IPS DF 6.9 (cell line): ENCODE data around the gene CHST2.

Experiments used
- DNase-seq: peaks from one replicate; pipeline ENCODE4 v3.0.0-alpha.2; 2013; ENCODE audit warnings: low read depth, low spot score
- H3K27ac ChIP-seq: one replicate; pipeline ENCODE4 v1.5.1; 2013; ENCODE audit warnings: low read length, control low read depth
- H3K27me3 ChIP-seq: 2 replicates; pipeline ENCODE4 v1.6.1; 2013; ENCODE audit warnings: mild to moderate bottlenecking, low read length; ENCODE audit not compliant: control insufficient read depth, insufficient read depth
- H3K36me3 ChIP-seq: 2 replicates; pipeline ENCODE4 v1.6.1; 2013; ENCODE audit warnings: low read length; ENCODE audit not compliant: control insufficient read depth, insufficient read depth
- H3K4me1 ChIP-seq: 2 replicates; pipeline ENCODE4 v1.6.1; 2013; ENCODE audit warnings: low read length; ENCODE audit not compliant: control insufficient read depth, insufficient read depth
- H3K4me3 ChIP-seq: 2 replicates; pipeline ENCODE4 v1.5.1; 2013; ENCODE audit warnings: mild to moderate bottlenecking, low read length
- H3K9me3 ChIP-seq: 2 replicates; pipeline ENCODE4 v1.6.1; 2013; ENCODE audit warnings: low read length, inconsistent platforms; ENCODE audit not compliant: control insufficient read depth, insufficient read depth
- WGBS: extraction: QIAGEN DNeasy Blood & Tissue Kit; methylation state at CpG from one replicate; pipeline ENCODE4 v1.1.7; 2013; ENCODE audit warnings: mixed read lengths, missing lambda C conversion rate; ENCODE audit not compliant: insufficient read length, insufficient coverage; 5-methylcytosine and 5-hydroxymethylcytosine counted together

CHST2 gene

DNA sequence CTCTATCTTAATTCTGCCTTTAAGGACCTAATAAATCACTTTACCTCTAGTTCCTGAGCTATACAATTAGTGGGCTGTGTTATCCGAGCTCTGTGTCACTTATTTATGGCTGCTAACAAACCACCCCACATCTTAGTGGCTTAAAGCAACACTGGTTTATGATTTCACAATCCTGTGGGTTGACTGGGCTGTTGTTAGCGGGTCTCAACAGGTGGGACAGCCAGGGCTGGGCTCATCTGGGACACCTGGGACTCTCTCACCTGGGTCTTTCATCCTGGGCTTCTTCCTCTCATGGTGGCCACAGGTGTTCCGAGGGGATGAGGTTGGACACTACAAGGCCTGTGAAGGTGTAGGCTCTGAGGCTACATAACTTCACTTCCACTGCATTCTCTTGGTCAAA lies 35.8 kb upstream of the CHST2 start:
- WGBS, result no CpG with 5 or more reads among the region's 3 CpGs
- no peaks in the 10 kb centered on the region for H3K4me1 ChIP-seq
- no peak overlapping the region for H3K4me3 ChIP-seq
- no peaks in the 10 kb centered on the region for H3K9me3 ChIP-seq
- no peaks in the 10 kb centered on the region for H3K27me3 ChIP-seq
- H3K36me3 ChIP-seq, result no peaks in the 10 kb centered on the region
- H3K27ac ChIP-seq, result no peak overlapping the region
- no peak for DNase-seq

DNA sequence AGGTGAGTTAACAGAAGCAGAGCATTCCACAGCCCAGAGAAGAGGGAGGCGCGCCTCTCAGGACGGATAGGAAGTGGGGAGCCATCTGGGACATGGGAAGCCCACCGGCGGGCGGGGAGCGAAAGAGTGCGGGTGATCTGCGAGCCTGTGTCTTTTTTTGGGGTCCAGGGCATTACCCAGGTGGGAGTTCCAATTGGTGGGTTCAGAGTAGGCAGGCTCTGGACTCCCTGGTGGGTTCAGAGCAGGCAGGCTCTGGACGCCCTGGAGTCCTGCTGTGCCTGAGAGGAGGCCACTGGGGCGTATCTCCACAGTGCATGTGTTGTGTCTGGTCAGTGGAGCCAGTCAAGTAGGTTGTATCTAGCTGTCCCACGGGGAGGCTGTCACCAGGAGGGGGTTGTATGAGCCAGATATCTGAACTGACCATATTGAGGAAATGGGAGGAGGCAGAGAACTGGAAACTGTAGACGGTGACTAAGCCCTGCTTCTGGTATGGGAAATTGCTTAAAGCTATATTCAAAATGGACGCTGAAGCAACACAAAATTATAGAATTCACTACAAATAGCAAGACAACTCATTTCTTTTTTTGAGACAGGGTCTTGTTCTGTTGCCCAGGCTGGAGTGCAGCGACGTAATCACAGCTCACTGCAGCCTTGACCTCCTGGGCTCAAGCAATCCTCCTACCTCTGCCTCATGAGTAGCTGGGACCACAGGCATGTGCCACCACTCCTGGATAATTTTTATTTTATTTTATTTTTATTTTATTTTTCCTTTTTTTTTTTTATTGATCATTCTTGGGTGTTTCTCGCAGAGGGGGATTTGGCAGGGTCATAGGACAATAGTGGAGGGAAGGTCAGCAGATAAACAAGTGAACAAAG lies 34.5 kb upstream of the CHST2 start:
- Histone ChIP-seq H3K9me3 (no peaks in the 10 kb centered on the region), H3K27me3 (no peaks in the 10 kb centered on the region), H3K36me3 (no peaks in the 10 kb centered on the region), H3K4me3 (no peak overlapping the region), H3K4me1 (no peaks in the 10 kb centered on the region), H3K27ac (no peak overlapping the region)
- no peak for DNase-seq
- no CpG with 5 or more reads among the region's 17 CpGs for WGBS

DNA sequence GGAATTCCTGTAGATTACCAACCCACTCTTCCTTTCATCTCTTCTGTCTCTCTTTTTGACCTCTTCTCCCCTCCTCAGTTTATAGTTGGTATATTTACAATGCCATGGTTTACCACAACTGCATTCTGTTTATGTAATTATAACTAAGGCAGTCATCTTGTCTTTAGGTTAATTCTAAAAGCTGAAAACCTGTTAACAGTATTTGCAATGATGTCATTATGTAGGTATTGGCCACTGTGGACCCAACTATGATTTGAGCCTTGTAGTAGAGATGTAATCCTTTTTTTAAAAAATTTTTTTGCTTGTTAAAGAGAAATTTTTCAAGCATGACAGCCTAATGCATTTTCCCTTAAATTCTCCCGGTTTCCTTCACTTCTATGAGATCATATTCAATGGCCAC lies 30.7 kb upstream of the CHST2 start:
- H3K27me3 ChIP-seq, result no peaks in the 10 kb centered on the region
- no peak overlapping the region for H3K27ac ChIP-seq
- no CpG with 5 or more reads among the region's 1 CpG for WGBS
- no peak overlapping the region for H3K4me3 ChIP-seq
- no peaks in the 10 kb centered on the region for H3K36me3 ChIP-seq
- no peaks in the 10 kb centered on the region for H3K9me3 ChIP-seq
- DNase-seq, result no peak
- no peaks in the 10 kb centered on the region for H3K4me1 ChIP-seq

DNA sequence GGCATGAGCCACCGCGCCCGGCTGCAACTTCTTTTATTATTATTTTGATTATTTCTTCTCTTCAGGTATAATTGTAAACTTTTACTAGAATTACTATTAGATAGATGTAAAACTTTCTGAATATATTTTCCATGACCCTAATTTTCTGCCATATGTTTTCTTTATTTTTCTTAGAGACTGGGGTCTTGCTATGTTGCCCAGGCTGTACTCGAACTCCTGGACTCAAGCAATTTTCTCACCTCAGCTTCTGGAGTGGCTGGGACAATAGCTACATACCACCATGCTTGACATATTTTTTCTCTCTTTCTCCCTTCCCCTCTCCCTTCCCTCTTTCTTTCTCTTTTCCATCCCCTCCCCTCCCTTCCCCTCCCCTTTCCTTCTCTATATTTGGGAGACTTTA lies 29.6 kb upstream of the CHST2 start:
- Histone ChIP-seq H3K27me3 (no peaks in the 10 kb centered on the region), H3K4me3 (no peak overlapping the region), H3K9me3 (no peaks in the 10 kb centered on the region), H3K36me3 (no peaks in the 10 kb centered on the region), H3K4me1 (no peaks in the 10 kb centered on the region), H3K27ac (no peak overlapping the region)
- DNase-seq, result no peak
- no CpG with 5 or more reads among the region's 4 CpGs for WGBS

DNA sequence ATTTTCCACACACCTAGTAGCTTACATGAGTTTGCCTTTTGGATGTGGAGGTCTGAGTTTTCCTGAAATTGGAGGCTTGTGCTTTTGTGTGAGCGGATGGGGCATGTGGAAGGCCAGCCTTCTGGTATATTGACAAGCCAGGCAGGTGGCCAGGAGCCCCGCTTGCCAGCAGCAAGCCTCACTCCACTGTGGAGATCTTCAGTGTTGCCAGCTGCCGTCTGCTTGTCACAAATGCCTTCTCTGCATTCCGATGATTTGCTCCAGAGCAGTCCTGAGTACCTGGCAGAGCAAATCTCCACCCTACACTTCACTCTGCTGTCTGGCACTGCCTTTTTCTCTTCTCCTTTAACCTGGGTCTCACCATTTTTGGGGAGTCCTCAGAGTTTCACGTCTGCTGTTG lies 29.1 kb upstream of the CHST2 start:
- no peaks in the 10 kb centered on the region for H3K27me3 ChIP-seq
- no peaks in the 10 kb centered on the region for H3K36me3 ChIP-seq
- no CpG with 5 or more reads among the region's 5 CpGs for WGBS
- DNase-seq, result no peak
- H3K27ac ChIP-seq, result no peak overlapping the region
- H3K4me3 ChIP-seq, result no peak overlapping the region
- no peaks in the 10 kb centered on the region for H3K9me3 ChIP-seq
- H3K4me1 ChIP-seq, result no peaks in the 10 kb centered on the region

DNA sequence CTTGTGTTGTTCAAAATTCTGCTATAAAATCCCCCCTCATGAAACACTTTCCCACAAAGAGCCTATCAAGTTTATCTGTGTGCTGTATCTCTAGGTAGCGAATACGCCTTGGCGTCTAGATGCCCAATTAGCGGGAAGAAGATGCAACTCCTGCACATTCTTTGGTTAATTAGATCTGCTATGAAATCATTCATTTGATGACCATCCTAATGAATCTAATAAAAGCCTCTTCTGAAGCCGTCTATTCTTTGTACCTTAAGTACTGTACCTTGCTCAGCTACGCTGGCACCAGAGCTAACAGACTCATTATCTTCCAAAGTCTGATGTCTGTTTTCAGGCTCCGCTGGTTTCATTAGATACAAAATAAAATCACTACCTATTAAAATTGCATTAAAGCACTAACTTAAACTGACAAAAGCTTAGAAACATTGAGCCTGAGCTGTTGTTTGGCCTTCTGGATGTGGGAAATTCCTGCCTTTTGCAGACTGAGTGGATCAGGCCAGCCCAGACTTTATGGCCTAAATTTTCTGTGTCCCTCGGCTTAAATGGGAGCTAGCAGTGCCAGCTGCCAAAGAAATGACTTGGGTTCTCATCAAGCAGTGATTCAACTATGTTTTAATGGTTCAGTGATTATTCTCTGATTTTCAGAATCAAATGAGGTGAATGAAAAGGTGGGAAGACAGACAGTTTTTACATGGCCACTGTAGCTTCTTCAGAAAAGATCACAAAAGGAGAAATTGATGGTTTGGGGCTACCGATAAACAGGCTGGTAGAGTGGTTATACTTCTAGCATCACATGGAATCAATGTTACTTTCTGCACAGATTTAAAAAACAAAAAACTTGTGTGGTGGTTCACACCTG lies 28.4 kb upstream of the CHST2 start:
- WGBS, result no CpG with 5 or more reads among the region's 9 CpGs
- H3K9me3 ChIP-seq, result no peaks in the 10 kb centered on the region
- H3K27me3 ChIP-seq, result no peaks in the 10 kb centered on the region
- no peak overlapping the region for H3K4me3 ChIP-seq
- no peak overlapping the region for H3K27ac ChIP-seq
- H3K36me3 ChIP-seq, result no peaks in the 10 kb centered on the region
- DNase-seq, result no peak
- no peaks in the 10 kb centered on the region for H3K4me1 ChIP-seq

DNA sequence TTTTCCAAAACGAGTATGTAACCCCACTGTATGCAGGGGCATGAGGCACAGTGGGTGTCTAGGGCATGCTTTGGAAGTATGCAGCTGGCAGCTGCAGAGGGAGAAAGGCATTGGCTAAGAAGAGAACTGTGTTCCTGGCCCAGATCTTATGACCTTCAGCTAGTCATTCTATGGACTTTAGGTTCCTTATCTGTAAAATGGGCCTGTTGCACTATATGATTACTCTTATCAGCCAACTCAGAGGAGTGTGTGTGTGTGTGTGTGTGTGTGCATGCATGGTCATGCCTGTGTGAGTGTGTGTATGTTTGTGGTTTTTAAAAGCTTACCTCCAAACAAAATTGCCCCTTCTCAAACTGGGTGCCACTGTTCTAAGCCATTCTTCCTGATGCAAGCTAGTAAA lies 27.4 kb upstream of the CHST2 start:
- no CpG with 5 or more reads among the region's 1 CpG for WGBS

DNA sequence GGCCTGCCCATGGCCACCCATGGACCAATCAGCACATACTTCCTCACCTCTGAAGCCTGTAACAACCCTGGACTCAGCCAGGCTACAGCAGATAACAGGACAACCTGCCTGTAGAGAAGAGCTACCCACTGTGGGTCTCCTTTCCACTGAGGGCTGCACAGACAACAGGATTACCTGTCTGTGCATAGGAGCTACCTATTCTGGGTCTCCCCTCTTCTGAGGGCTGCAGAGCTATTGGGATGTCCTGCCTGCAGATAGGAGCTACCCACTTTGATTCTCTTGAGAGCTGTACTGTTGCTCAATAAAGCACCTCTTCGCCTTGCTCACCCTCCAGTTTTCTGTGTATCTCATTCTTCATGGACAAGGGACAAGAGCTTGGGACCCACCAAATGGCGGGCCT lies 23.8 kb upstream of the CHST2 start:
- Histone ChIP-seq H3K27me3 (no peaks in the 10 kb centered on the region), H3K4me1 (no peaks in the 10 kb centered on the region), H3K9me3 (peaks cover 2% of the 10 kb centered on the region; the same call in 1 of the 2 replicates), H3K27ac (no peak overlapping the region), H3K4me3 (no peak overlapping the region), H3K36me3 (0 out of 2 replicates have a peak, but pooled peaks cover 2% of the 10 kb centered on the region)
- no peak for DNase-seq
- no CpG with 5 or more reads among the region's 2 CpGs for WGBS

More for the DNA sequence above, 27.4 kb upstream of the CHST2 start:
- no peak overlapping the region for H3K27ac ChIP-seq
- no peak overlapping the region for H3K4me3 ChIP-seq
- H3K4me1 ChIP-seq, result no peaks in the 10 kb centered on the region
- peaks cover 2% of the 10 kb centered on the region; the same call in 1 of the 2 replicates for H3K9me3 ChIP-seq
- H3K27me3 ChIP-seq, result no peaks in the 10 kb centered on the region
- no peak for DNase-seq
- H3K36me3 ChIP-seq, result 0 out of 2 replicates have a peak, but pooled peaks cover 2% of the 10 kb centered on the region

DNA sequence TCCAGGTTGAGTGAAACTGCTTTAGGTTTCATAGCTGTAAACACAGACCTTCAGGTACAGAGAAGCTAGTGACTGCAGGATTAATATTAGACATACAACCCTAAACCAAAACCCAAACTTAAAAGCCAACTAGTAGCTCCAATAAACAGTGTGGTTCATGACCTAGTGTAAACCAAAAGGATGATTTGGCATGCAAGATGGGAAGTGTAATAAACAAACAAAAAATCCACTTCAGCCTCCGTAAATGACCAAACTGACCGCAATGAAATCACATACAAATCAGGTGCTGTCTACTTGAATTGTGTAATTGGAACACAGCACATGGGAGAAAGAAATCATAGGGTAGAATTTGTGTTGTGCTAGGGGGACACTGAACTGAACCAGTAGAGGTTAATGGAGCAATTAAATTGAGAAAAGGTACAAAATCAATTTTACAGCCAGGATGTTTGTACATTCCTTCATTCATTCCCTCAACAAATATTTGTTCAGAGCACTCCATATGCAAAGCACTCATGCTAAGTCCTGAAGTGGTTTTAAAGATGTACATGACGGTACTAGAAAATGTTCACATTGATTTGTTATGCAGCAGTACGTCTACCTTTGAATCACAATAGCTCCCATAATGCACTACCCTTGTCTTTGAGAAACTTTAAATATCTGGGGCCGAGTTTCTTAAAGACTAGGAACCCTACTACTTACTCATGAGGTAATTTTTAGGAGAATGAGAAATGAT lies 21.4 kb upstream of the CHST2 start:
- Histone ChIP-seq H3K4me3 (no peak overlapping the region), H3K9me3 (peaks cover 2% of the 10 kb centered on the region; the same call in 1 of the 2 replicates), H3K27me3 (no peaks in the 10 kb centered on the region), H3K27ac (no peak overlapping the region), H3K36me3 (0 out of 2 replicates have a peak, but pooled peaks cover 2% of the 10 kb centered on the region), H3K4me1 (no peaks in the 10 kb centered on the region)
- WGBS, result no CpG with 5 or more reads among the region's 5 CpGs
- DNase-seq, result no peak

DNA sequence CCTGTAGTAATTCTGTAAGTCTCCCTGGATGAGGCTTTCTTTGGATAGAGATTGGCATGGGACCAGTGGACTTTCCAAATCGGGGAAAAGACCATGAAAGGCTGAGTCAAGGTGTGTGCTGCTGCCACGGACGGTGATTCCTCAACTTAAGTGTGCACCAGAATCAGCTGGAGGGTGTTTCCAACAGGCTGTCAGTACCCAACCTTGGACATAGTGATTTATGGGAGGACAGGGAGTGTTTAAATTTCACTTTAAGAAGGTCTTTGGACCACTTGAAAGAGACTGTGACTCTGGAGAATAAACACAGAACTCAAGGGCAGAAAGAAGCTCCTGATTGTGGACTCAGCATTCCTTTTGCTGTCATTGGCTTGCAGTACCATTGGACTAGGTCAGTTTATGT lies 20.4 kb upstream of the CHST2 start:
- Histone ChIP-seq H3K4me3 (no peak overlapping the region), H3K27me3 (no peaks in the 10 kb centered on the region), H3K27ac (no peak overlapping the region), H3K9me3 (peaks cover 2% of the 10 kb centered on the region; the same call in 1 of the 2 replicates), H3K36me3 (0 out of 2 replicates have a peak, but pooled peaks cover 2% of the 10 kb centered on the region), H3K4me1 (no peaks in the 10 kb centered on the region)
- WGBS, result no CpG with 5 or more reads among the region's 3 CpGs
- DNase-seq, result no peak
